ENCODE data around the gene HDAC2.

- TF ChIP-seq CTCF (IDR thresholded peaks at IDR 0.05) = peak; percentile 32 to 72 (median 62)
- TF ChIP-seq POLR2A (IDR thresholded peaks at IDR 0.05) = no peak
Observed at GRCh38 chr6:113936093-113936934, 34.6 kb downstream of the HDAC2 start.
